Calu3 (cell line): ENCODE data around the gene CHRNB2. TPM values are rescaled to one million over a fixed set of nuclear protein-coding genes. Genes with fewer than 3 reads are reported as not detected.

Experiments used
- BruUV-seq: library from RNA; stranded (reverse); fragments of 400-500 nt; replicated peaks from 2 replicates; lab custom pipeline; 2021; lab: Mats Ljungman, UMichigan
- CTCF ChIA-PET: fragments of 300-600 bp; sonication (Branson Sonifier 250); formaldehyde crosslinking; loops from one replicate; lab custom pipeline; 2022; ENCODE audit warnings: antibody characterized with exemption; lab: Charles Lee
- DNase-seq: peaks from one replicate; pipeline ENCODE4 v3.0.0; 2022
- H3K27ac Mint-ChIP-seq: one replicate; pipeline ENCODE4 v1.8.0; 2022; ENCODE audit warnings: mixed read lengths; ENCODE audit not compliant: unreplicated experiment
- H3K27me3 Mint-ChIP-seq: one replicate; pipeline ENCODE4 v1.8.0; 2022; ENCODE audit warnings: mixed read lengths; ENCODE audit not compliant: unreplicated experiment
- H3K36me3 Mint-ChIP-seq: one replicate; pipeline ENCODE4 v1.8.0; 2022; ENCODE audit warnings: mild to moderate bottlenecking, moderate library complexity, mixed read lengths; ENCODE audit not compliant: insufficient read depth, unreplicated experiment
- H3K4me1 Mint-ChIP-seq: one replicate; pipeline ENCODE4 v1.8.0; 2022; ENCODE audit warnings: mild to moderate bottlenecking, low read depth, mixed read lengths; ENCODE audit not compliant: unreplicated experiment
- H3K4me3 Mint-ChIP-seq: one replicate; pipeline ENCODE4 v1.8.0; 2022; ENCODE audit warnings: mild to moderate bottlenecking, low read depth, moderate library complexity, mixed read lengths; ENCODE audit not compliant: unreplicated experiment
- H3K9me3 Mint-ChIP-seq: one replicate; pipeline ENCODE4 v1.8.0; 2022; ENCODE audit warnings: low read depth, mixed read lengths; ENCODE audit not compliant: unreplicated experiment
- CTCF ChIP-seq: fragments of 200-600 bp; IDR thresholded peaks from one replicate; pipeline ENCODE4 v1.8.0; 2022; ENCODE audit warnings: antibody characterized with exemption; ENCODE audit not compliant: unreplicated experiment
- intact Hi-C: fragments of 100-400 bp; cut with micrococcal nuclease; formaldehyde crosslinking; loops from one replicate; pipeline ENCODE4 v1.10.0; 2022; ENCODE audit not compliant: unreplicated experiment
- total RNA-seq: library from RNA; stranded (reverse); gene quantifications from 2 replicates; pipeline ENCODE4 v1.2.3, GENCODE V29; 2022

The CHRNB2 gene
- total RNA-seq, 1 experiment from 2014 or later: 0.07 TPM

- peaks cover 25% of the 10 kb centered on the region for H3K36me3 Mint-ChIP-seq
- intact Hi-C loops: loop anchor here (10.0 kb wide), 1 partner anchor 354 kb away; the partner anchor contains the start of gene TPM3
- H3K4me1 Mint-ChIP-seq: peaks cover 14% of the 10 kb centered on the region
- no TSS peak for BruUV-seq
- H3K4me3 Mint-ChIP-seq: no peak overlapping the region
- H3K9me3 Mint-ChIP-seq: no peaks in the 10 kb centered on the region
- peaks cover 16% of the 10 kb centered on the region for H3K27me3 Mint-ChIP-seq
- CTCF ChIA-PET: no interaction called here
- no peak for TF ChIP-seq CTCF
- H3K27ac Mint-ChIP-seq: no peak overlapping the region
- no peak for DNase-seq
These were observed 18.3 kb upstream of the CHRNB2 start for GRCh38 chr1:154549202-154549770.

GRCh38 chr1:154550070-154550469 lies 17.5 kb upstream of the CHRNB2 start:
- no peak for DNase-seq
- BruUV-seq: TSS peak; percentile 23
- intact Hi-C loops: no loop called here
- CTCF ChIA-PET: no interaction called here
- Mint-ChIP-seq H3K9me3 (no peaks in the 10 kb centered on the region), H3K4me1 (peaks cover 14% of the 10 kb centered on the region), H3K27ac (no peak overlapping the region), H3K27me3 (peaks cover 8% of the 10 kb centered on the region), H3K4me3 (no peak overlapping the region), H3K36me3 (peaks cover 30% of the 10 kb centered on the region)
- TF ChIP-seq CTCF: no peak

GRCh38 chr1:154550657-154551056 lies 16.9 kb upstream of the CHRNB2 start:
- peaks cover 35% of the 10 kb centered on the region for H3K36me3 Mint-ChIP-seq
- H3K4me1 Mint-ChIP-seq: peaks cover 14% of the 10 kb centered on the region
- intact Hi-C loops: no loop called here
- no peak for TF ChIP-seq CTCF
- no peak for DNase-seq
- CTCF ChIA-PET: no interaction called here
- H3K27ac Mint-ChIP-seq: no peak overlapping the region
- no peak overlapping the region for H3K4me3 Mint-ChIP-seq
- peaks cover 2% of the 10 kb centered on the region for H3K27me3 Mint-ChIP-seq
- no TSS peak for BruUV-seq
- H3K9me3 Mint-ChIP-seq: no peaks in the 10 kb centered on the region

GRCh38 chr1:154551474-154551873 lies 16.1 kb upstream of the CHRNB2 start:
- intact Hi-C loops: no loop called here
- peaks cover 44% of the 10 kb centered on the region for H3K36me3 Mint-ChIP-seq
- CTCF ChIA-PET: no interaction called here
- H3K27ac Mint-ChIP-seq: no peak overlapping the region
- no peaks in the 10 kb centered on the region for H3K27me3 Mint-ChIP-seq
- no peak overlapping the region for H3K4me3 Mint-ChIP-seq
- TF ChIP-seq CTCF: no peak
- no TSS peak for BruUV-seq
- no peaks in the 10 kb centered on the region for H3K9me3 Mint-ChIP-seq
- DNase-seq: no peak
- H3K4me1 Mint-ChIP-seq: peaks cover 21% of the 10 kb centered on the region
